Measurements from ENCODE around the gene FAM180B. TPM values are rescaled to one million over a fixed set of nuclear protein-coding genes. Genes with fewer than 3 reads are reported as not detected.

Gene FAM180B
- total and polyA plus RNA-seq, 2 experiments from 2014 or later: not detected

GRCh38 chr11:47573321-47573720 is 13.2 kb upstream of the FAM180B start:
- Histone ChIP-seq H3K36me3 (ENCODE audit: insufficient read depth) (peaks cover 23% of the 10 kb centered on the region), H3K9me2 (ENCODE audit: insufficient read depth) (no peaks in the 10 kb centered on the region), H3K27me3 (ENCODE audit: insufficient read depth) (no peaks in the 10 kb centered on the region), H3K4me1 (ENCODE audit: insufficient read depth) (peaks cover 7% of the 10 kb centered on the region), H3F3A (replicated peaks; ENCODE audit: low read depth) (peaks cover 14% of the 10 kb centered on the region; the same call in 1 of the 2 replicates), H3K79me2 (replicated peaks; ENCODE audit: insufficient read depth) (peaks cover 31% of the 10 kb centered on the region), H3K27ac (ENCODE audit: low read depth) (no peak overlapping the region), H4K20me1 (replicated peaks; ENCODE audit: insufficient read depth) (peaks cover 13% of the 10 kb centered on the region), H3K4me2 (no peak overlapping the region), H3K4me3 (no peak overlapping the region), H2AFZ (no peak overlapping the region)
- ATAC-seq (no peak), DNase-seq (ENCODE audit: low spot score) (no peak)
- Mint-ChIP-seq H3K27me3 (ENCODE audit: insufficient read depth, low read depth, poor library complexity) (peaks cover 3% of the 10 kb centered on the region), H3K4me3 (no peak overlapping the region), H3K27ac (no peak overlapping the region), H3K9me3 (no peaks in the 10 kb centered on the region), H3K4me1 (peaks cover 14% of the 10 kb centered on the region), H3K36me3 (ENCODE audit: low read depth) (peaks cover 73% of the 10 kb centered on the region)
- TF ChIP-seq POLR2AphosphoS5 (IDR thresholded peaks at IDR 0.05; ENCODE audit: low read depth): no peak
- TF ChIP-seq NANOG (IDR thresholded peaks at IDR 0.05; ENCODE audit: borderline replicate concordance): no peak
- no peak for TF ChIP-seq CREB1 (CRISPR knock-in tag; IDR thresholded peaks at IDR 0.05; ENCODE audit: low read depth)
- no peak for TF ChIP-seq JUNB (IDR thresholded peaks at IDR 0.05; ENCODE audit: unreplicated experiment)

GRCh38 chr11:47577460-47578041 is 8.9 kb upstream of the FAM180B start:
- 0 out of 2 replicates have a peak overlapping the region, but pooled peaks have one; percentile 67 for H3K27ac Mint-ChIP-seq
- 0 out of 2 replicates have a peak overlapping the region, but pooled peaks have one; percentile 99 for H3K27ac ChIP-seq (ENCODE audit: low read depth)
- peaks cover 28% of the 10 kb centered on the region for H3K79me2 ChIP-seq (replicated peaks; ENCODE audit: insufficient read depth)
- no peaks in the 10 kb centered on the region for H3K27me3 ChIP-seq (ENCODE audit: insufficient read depth)
- H3K4me3 ChIP-seq: peak overlapping the region; percentile 84
- 0 out of 2 replicates have a peak, but pooled peaks cover 9% of the 10 kb centered on the region for H3F3A ChIP-seq (replicated peaks; ENCODE audit: low read depth)
- peaks cover 78% of the 10 kb centered on the region for H3K36me3 Mint-ChIP-seq (ENCODE audit: low read depth)
- peaks cover 10% of the 10 kb centered on the region; the same call in 1 of the 2 replicates for H4K20me1 ChIP-seq (replicated peaks; ENCODE audit: insufficient read depth)
- H3K27me3 Mint-ChIP-seq (ENCODE audit: insufficient read depth, low read depth, poor library complexity): peaks cover 4% of the 10 kb centered on the region
- peaks cover 3% of the 10 kb centered on the region; the same call in 1 of the 3 replicates for H3K9me3 Mint-ChIP-seq
- DNase-seq (ENCODE audit: low spot score): no peak
- H3K36me3 ChIP-seq (ENCODE audit: insufficient read depth): peaks cover 21% of the 10 kb centered on the region
- peak overlapping the region; percentile 100 for H3K4me2 ChIP-seq
- H3K9me2 ChIP-seq (ENCODE audit: insufficient read depth): no peaks in the 10 kb centered on the region
- peaks cover 7% of the 10 kb centered on the region for H3K4me1 ChIP-seq (ENCODE audit: insufficient read depth)
- H3K4me3 Mint-ChIP-seq: peak overlapping the region; percentile 93
- peaks cover 21% of the 10 kb centered on the region for H3K4me1 Mint-ChIP-seq
- no peak overlapping the region for H2AFZ ChIP-seq
- ATAC-seq: no peak
- no peak for TF ChIP-seq NANOG (IDR thresholded peaks at IDR 0.05; ENCODE audit: borderline replicate concordance)
- TF ChIP-seq EZH2phosphoT487 (IDR thresholded peaks at IDR 0.05; ENCODE audit: unreplicated experiment): no peak
- TF ChIP-seq ZNF462 (CRISPR knock-in tag; IDR thresholded peaks at IDR 0.05): no peak
- no peak for TF ChIP-seq ZNF114 (CRISPR knock-in tag; IDR thresholded peaks at IDR 0.05)
- no peak for TF ChIP-seq REST (IDR thresholded peaks at IDR 0.05; ENCODE audit: unreplicated experiment)
- TF ChIP-seq ETS1 (IDR thresholded peaks at IDR 0.05): no peak
- no peak for TF ChIP-seq JUNB (IDR thresholded peaks at IDR 0.05; ENCODE audit: unreplicated experiment)
- TF ChIP-seq ZNF331 (CRISPR knock-in tag; IDR thresholded peaks at IDR 0.05; ENCODE audit: low read depth): no peak
- no peak for TF ChIP-seq POLR2AphosphoS5 (IDR thresholded peaks at IDR 0.05; ENCODE audit: low read depth)
- TF ChIP-seq CREB1 (CRISPR knock-in tag; IDR thresholded peaks at IDR 0.05; ENCODE audit: low read depth): no peak
